ENCODE measurements around the gene CFAP74. TPM values are rescaled to one million over a fixed set of nuclear protein-coding genes. Genes with fewer than 3 reads are reported as not detected.

The CFAP74 gene
- total and polyA plus RNA-seq, 11 donors = 0.03 to 0.33 (median 0.07) TPM; not detected in 8

GRCh38 chr1:1948783-1949182 lies 54.8 kb downstream of the CFAP74 start:
- TF ChIP-seq POLR2A (IDR thresholded peaks at IDR 0.05) = no peak
- no peak for TF ChIP-seq CTCF (IDR thresholded peaks at IDR 0.05)
- ATAC-seq (no peak), DNase-seq (no peak)
- intact Hi-C loops (cut with DNase I) = loop anchor here in 2 of 10 donors (10.0 kb wide), 1 partner anchor 226 kb away; no protein-coding TSS in a partner anchor
- Histone ChIP-seq H3K4me3 (no peak overlapping the region), H3K27me3 (peaks cover 0 to 1% (median 0%) of the 10 kb centered on the region in 9 donors), H3K4me1 (peaks cover 0 to 16% (median 5%) of the 10 kb centered on the region in 12 donors), H3K9me3 (no peaks in the 10 kb centered on the region), H3K27ac (no peak overlapping the region), H3K36me3 (no peaks in the 10 kb centered on the region)
- WGBS, 4 donors = 30 to 66% (median 37%) methylated on average over 1 of the region's 1 CpG

- Histone ChIP-seq H3K4me1 (peaks cover 0 to 17% (median 5%) of the 10 kb centered on the region in 12 donors), H3K27me3 (peaks cover 0 to 6% (median 0%) of the 10 kb centered on the region in 9 donors), H3K27ac (no peak overlapping the region), H3K9me3 (no peaks in the 10 kb centered on the region), H3K36me3 (no peaks in the 10 kb centered on the region), H3K4me3 (no peak overlapping the region)
- intact Hi-C loops (cut with DNase I) = loop anchor here in 2 of 10 donors (10.0 kb wide), 1 partner anchor 227 kb away; no protein-coding TSS in a partner anchor
- WGBS, 4 donors = 80 to 87% (median 82%) methylated on average over 12 to 14 of the region's 14 CpGs
- DNase-seq = peak in 1 of 5 donors; percentile 31
- TF ChIP-seq CTCF (IDR thresholded peaks at IDR 0.05) (no peak), POLR2A (IDR thresholded peaks at IDR 0.05) (no peak)
- ATAC-seq = no peak
Observed at GRCh38 chr1:1947493-1947892, 56.1 kb downstream of the CFAP74 start.

DNA sequence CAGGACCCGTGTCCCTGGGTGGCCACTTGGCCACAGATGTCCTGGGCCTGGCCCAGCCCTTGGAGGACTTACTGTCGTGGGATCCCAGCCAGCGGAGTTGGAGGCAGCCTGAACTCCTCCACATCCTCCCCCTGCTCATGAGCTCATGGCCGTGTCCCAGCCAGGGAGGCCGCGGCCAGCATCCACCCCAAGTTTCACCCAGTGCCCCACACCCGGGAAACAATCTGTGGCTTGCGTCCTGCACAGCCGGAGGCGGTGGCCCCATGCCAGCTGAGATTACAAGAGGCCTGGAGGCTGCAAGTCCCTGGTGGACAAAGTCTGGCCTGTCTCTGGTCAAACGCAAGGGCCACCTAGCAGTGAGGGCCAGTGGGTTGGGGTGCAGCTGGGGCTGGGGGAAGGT lies 57.0 kb downstream of the CFAP74 start:
- DNase-seq (peak in 3 of 5 donors; percentile 59 to 70 (median 66)), ATAC-seq (peak in 3 of 4 donors; percentile 37 to 57 (median 44))
- Histone ChIP-seq H3K4me1 (peaks cover 0 to 17% (median 5%) of the 10 kb centered on the region in 12 donors), H3K9me3 (no peaks in the 10 kb centered on the region), H3K4me3 (no peak overlapping the region), H3K27me3 (peaks cover 0 to 8% (median 0%) of the 10 kb centered on the region in 9 donors), H3K36me3 (no peaks in the 10 kb centered on the region), H3K27ac (no peak overlapping the region)
- TF ChIP-seq CTCF (IDR thresholded peaks at IDR 0.05) = no peak
- no peak for TF ChIP-seq POLR2A (IDR thresholded peaks at IDR 0.05)
- intact Hi-C loops (cut with DNase I) = loop anchor here in 2 of 10 donors (10.0 kb wide), 1 partner anchor 228 kb away; no protein-coding TSS in a partner anchor
- 8 to 21% (median 12%) methylated on average over 7 to 11 of the region's 11 CpGs for WGBS, 4 donors

DNA sequence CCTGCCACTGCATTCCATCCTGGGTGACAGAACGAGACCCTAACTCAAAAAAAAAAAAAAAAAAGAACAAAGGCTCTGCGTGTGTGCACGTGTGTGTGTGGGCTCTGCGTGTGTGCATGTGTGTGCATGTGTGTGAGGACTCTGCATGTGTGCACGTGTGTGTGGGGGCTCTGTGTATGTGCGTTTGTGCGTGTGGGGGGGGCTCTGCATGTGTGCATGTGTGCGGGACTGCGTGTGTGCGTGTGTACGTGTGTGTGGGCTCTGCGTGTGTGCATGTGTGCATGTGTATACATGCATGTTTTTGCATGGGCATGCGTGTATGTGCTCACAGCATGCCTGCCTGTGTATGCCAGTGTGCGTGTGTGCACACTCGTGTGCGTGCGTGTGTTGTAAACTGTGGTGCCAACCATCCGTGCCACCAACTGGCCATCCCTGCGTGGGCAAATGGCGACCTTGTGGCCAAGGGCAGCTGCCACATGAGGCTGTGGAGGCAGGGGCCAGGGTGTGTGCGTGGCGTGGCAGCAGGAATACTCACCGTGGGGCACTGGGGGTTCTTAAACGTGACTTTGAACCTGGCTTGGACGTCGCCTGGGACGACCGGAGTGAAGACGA lies 57.7 kb downstream of the CFAP74 start:
- TF ChIP-seq CTCF (IDR thresholded peaks at IDR 0.05) (no peak), POLR2A (IDR thresholded peaks at IDR 0.05) (no peak)
- 87 to 92% (median 89%) methylated on average over 21 to 29 of the region's 29 CpGs for WGBS, 4 donors
- no peak for ATAC-seq
- DNase-seq = peak in 1 of 5 donors; percentile 41
- Histone ChIP-seq H3K4me3 (no peak overlapping the region), H3K9me3 (no peaks in the 10 kb centered on the region), H3K27ac (no peak overlapping the region), H3K4me1 (peaks cover 0 to 17% (median 5%) of the 10 kb centered on the region in 12 donors), H3K36me3 (no peaks in the 10 kb centered on the region), H3K27me3 (peaks cover 0 to 8% (median 0%) of the 10 kb centered on the region in 9 donors)
- intact Hi-C loops (cut with DNase I) = loop anchor here in 2 of 10 donors (10.0 kb wide), 1 partner anchor 229 kb away; no protein-coding TSS in a partner anchor

All from heart left ventricle (tissue), 16 donors.